HG02938 (cell line): ENCODE measurements around the gene DDX41.
"Not testable (repeated sequence)": the region's sequence is repeated elsewhere in the genome, so short reads cannot be mapped to it uniquely, and the experiment has no call there.

Experiments
- ATAC-seq: cut with Tn5 transposase; IDR thresholded peaks from one replicate; pipeline ENCODE4 v1.9.1; 2021; ENCODE audit warnings: mild to moderate bottlenecking, moderate library complexity; ENCODE audit not compliant: unreplicated experiment

Gene DDX41

GRCh38 chr5:177537389-177538361 lies 20.9 kb upstream of the DDX41 start:
- no peak for ATAC-seq

- no peak for ATAC-seq
Observed at GRCh38 chr5:177536386-177536785, 19.6 kb upstream of the DDX41 start.

DNA sequence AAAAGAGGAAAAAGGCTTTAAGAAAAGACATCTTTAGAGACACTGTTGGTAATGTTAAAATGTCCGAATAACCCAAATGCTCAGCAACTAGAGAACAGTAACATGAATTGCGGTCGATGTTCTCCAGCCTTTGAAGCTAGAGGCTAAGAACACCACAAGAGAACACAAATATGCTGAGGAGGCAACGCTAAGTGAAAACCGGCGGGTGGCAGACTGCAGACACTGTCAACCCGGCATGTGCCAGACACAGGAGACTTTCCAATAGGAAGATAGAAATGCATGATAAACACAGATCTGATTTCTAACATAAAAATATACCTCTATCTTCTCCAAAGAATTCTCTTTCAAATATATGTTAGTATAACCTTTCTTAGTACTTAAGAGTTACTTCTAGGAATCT lies 18.4 kb upstream of the DDX41 start:
- no peak for ATAC-seq

DNA sequence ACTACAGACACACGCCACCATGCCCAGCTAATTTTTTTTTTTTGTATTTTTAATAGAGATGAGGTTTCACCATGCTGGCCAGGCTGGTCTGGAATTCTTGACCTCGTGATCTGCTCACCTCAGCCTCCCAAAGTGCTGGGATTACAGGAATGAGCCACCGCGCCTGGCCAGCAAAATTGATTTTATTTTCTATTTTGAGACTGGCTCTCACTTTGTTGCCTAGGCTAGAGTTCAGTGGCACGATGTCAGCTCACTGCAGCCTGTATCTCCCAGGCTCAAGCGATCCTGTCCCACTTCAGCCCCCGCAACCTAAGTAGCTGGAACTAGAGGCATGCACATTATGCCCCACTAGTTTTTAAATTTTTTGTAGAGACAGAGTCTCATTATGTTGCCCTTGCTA lies 17.7 kb upstream of the DDX41 start:
- ATAC-seq: not testable (repeated sequence)

GRCh38 chr5:177531209-177531940 lies 14.6 kb upstream of the DDX41 start:
- ATAC-seq: no peak

GRCh38 chr5:177530638-177531037 lies 13.9 kb upstream of the DDX41 start:
- no peak for ATAC-seq

DNA sequence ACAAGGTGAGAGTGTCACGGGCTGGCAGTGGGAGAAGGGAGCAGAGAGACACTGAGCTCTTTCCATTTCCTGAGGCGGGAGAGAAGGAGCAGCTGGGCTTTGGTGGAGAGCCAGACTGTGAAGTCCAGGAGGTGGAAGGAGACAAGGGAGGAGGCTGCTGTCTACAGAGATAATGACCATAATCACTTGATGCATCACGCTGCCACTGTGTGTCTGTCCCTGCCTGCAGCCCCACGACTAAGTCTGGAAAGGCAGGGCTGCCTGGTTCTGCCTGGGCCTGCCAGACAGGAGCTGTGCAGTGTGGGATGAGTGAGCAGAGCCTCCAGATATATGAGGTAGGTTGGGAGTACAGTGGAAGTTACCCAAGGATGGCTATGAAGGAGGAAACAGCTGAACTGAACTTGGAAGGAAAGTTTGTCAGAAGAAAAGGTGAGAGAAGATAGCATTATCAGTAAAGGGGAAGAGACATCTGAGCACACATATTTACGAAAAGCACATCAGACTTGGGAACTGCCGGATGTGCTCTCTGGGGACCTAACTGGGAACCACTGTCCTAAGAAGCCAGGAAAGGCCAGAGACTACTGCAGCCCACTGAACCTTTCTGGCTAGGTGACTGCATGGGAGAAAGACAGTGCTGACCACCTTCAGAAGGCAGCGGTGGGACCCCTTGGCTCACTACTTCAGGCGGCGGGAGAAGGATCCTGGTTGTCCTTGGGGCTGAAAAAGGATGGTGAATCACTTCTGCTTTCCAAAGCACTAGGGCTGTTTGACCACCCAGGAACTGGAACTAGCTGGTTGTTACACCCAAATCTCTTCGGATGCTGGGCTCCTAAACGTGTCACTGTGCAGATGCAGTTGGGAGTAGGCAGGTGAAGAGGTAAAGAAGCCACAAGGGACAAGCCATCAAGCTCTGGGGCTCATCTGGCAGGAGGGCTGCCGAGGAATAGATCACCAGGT lies 12.8 kb upstream of the DDX41 start:
- ATAC-seq: no peak

- ATAC-seq: no peak
Observed at GRCh38 chr5:177528631-177529030, 11.9 kb upstream of the DDX41 start.

GRCh38 chr5:177527595-177527994 lies 10.8 kb upstream of the DDX41 start:
- no peak for ATAC-seq

DNA sequence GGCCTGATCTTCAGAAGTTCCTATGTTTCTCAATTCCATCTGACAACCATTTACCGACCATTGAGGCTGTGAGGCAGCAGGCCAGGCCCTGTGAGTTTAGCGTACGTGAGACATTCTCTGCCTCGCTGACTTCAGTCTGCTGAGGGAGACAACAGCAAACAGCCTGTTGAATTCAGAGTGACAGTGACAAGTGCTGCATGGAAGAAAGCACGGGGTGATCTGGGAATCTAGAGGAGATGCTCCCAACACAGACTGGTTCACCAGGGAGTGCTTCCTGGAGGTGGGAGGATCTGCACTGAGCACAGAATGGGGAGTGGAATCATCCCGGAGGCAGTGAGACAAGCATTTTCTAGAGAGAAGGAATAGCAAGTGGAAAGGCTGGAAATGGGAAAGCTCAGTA lies 10.0 kb upstream of the DDX41 start:
- ATAC-seq: no peak

- no peak for ATAC-seq
Observed at GRCh38 chr5:177526191-177526590, 9.4 kb upstream of the DDX41 start.

DNA sequence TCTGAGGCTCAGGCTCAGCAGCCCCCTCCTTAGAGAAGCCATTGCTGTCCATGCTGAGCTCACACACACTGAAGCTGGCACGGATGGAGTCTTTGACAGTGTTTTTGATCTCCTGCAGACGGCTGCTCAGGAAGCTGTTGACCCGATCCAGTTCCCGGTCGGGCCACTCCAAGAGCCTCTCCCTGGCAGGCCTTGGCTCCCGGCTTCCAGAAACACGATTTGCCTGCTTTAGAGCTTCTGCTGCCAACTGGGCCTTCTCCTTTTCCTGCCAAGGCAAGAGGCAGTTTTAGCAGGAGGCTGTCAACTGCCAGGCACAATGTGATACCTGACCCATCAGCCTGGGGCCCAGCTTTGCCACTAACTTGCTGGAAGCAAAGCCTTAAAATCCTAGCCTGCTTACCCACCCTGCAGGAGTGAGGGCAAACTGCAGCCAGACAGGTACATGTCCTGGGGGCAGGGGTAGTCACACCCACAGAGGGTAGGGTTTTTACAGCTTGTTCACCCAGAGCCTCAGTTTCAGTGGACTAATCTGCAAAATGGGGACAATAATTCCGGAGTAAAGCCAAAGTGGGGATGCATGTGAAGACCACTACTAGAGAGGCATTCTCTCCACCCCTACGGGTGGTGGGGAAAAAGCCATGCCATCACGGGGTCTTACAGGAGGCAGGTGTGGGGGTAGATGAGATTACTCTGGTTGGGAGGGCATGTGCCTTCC lies 8.3 kb upstream of the DDX41 start:
- ATAC-seq: no peak

DNA sequence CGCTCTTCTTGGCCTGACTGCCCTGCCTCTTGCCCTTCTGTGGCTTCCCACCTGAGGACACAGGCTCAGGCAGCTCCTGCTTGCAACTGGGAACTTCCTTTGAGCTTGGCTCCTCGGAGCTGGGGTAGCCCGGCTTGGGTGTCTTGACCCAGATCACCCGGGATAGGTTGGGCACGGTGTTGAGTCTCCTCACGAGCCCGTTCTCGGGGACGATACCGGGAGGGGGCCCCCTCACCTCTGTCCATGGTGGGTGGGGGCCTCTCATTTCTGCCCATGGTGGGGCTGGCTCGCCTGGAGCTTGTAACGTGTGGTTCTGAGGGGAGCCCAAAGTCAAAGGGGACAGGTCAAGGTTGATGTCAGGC lies 7.8 kb upstream of the DDX41 start:
- no peak for ATAC-seq

DNA sequence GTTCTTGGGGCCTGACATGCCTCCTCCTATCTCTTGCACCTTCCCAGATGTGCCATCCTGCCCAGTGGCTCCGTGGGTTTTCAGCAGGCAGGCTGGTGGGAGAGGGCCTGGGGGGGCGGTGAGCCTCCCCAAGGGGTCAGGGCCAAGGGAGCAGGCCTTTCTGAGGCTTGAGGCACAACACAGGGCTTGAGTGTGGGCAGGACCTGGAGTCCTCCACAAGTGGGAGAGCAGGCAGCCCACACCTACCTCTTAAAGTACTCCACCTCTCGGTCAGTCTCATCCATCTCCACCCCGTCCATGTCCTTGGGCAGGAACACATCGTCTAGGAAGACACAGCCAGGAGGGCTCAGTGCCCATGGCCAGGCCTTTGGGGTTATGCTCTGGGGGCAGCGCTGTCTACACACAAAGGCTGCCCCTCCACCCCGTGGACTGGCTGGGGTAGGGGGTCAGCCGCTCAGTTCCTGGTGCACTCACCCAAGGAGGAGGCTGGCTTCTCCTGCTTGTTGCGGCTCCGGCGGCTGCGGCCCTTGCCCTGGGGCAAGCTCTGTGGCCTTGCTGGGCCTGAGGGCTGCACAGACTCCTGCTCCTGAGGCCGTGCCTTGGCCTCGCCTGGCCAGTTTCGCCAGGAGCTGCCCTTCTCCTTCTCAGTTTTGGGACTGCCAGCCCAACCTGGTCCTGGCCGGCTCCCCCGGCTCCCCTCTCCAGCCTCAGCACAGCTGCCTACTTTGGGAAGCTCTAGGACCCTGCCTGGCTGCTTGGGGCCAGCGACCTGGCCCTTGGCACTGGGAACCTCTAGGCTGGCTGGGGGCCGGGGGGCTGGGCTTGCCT lies 7.2 kb upstream of the DDX41 start:
- no peak for ATAC-seq

GRCh38 chr5:177520916-177521513 lies 4.3 kb upstream of the DDX41 start:
- ATAC-seq: no peak

DNA sequence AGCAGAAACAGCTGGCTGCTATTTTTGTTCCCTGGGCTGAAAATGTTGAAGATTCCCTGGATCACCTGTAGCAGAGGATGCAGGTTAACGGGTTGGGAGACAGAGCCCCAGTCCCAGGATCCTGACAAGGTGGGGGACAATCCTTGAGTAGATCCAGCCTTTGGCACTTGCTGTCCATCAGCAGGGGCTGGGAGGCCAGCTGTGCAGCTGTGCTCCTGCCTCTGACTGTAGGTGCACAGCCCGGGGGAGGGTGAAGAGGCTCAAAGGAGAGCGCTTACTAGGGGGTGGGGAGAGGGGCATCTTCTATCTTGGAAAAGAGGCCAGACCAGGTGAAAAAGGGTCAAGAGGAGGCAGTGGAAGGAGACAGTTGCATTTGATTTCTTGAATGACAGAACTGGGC lies 3.5 kb upstream of the DDX41 start:
- no peak for ATAC-seq

DNA sequence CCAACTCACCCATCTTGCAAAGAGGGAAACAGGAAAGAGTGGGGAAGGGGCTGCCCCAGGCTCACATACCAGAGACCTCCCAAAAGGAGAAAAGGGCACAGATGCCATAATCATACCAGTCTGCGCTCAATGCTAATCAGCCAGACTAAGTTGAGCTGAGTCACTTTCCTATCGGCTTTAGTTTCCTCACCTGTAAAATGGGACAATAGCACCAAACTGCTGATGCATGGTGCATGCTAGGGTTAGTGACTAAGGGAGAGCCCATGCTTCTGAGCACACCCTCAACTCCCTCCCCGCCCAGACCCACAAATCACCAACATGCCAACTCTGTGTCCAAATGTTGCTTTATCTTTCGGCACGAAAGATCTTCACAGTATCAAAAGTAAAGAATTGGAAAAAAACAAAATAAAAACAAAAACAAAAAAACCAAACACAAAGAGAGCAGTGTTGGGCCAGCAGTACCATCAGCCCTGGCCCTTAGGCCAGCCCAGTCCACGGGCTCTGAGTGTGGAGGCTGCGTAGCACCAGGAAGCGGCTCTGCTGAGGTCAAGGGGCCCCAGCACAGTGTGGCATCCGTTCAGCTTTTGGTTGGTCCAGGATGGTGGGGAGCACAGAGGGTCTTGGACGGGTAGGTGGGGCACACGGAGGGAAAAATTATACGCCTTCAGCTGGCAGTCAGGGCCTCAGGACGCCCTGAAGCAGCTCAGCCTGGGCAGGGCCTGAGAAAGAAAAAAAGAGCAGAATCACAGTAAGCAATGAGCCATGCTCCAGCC lies 2.9 kb upstream of the DDX41 start:
- no peak for ATAC-seq

DNA sequence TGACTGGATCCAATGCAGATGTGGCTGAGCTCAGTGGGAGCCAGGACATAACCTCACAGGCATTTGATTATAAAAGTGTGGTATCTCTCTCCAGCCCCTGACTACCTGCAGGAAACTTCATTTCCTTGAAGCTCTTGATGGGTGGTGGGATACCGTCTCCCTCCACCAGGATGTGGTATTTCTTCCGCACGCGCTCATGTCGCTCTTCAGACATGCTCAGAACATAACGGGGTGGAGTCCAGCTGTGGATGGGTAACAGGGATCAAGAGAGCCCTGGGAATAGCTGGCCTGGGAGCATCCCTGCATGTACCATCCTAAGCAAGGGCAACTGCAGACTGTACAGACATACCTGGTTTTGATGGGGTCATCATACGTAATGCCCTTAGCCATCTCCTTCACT lies 1.2 kb downstream of the DDX41 start:
- no peak for ATAC-seq
